ENCODE results near the gene TEX38. TPM values are rescaled to one million over a fixed set of nuclear protein-coding genes. Genes with fewer than 3 reads are reported as not detected.
"Not testable (repeated sequence)": the region's sequence is repeated elsewhere in the genome, so short reads cannot be mapped to it uniquely, and the experiment has no call there.

Gene TEX38
- total RNA-seq, 5 donors from 2014 or later (not counting 1 experiment from before 2014, with no cell fraction given): not detected

GRCh38 chr1:46692811-46693770, 21.4 kb downstream of the TEX38 start:
- DNase-seq: no peak
- H3K4me3 ChIP-seq (ENCODE audit: control insufficient read depth in 1 of 2, extremely low read depth in 1 of 2, low read length in 1 of 2): no peak overlapping the region
- H3K4me1 ChIP-seq (ENCODE audit: control insufficient read depth in 1 of 2, extremely low read depth in 1 of 2, insufficient read depth in 2 of 2, low read length in 2 of 2): no peaks in the 10 kb centered on the region
- H3K27ac ChIP-seq (ENCODE audit: low read length): no peak overlapping the region
- WGBS (ENCODE audit: insufficient coverage): no CpG with 5 or more reads among the region's 3 CpGs
- H3K9me3 ChIP-seq: no peaks in the 10 kb centered on the region
- H3K27ac Mint-ChIP-seq: peak overlapping the region in 1 of 2 donors; percentile 19
- no peaks in the 10 kb centered on the region for H3K9me3 Mint-ChIP-seq
- ChIA-PET POLR2A (interaction anchor here in 1 of 2 donors (0.7 kb wide), 2 partner anchors 40 to 877 kb away, joined by 3 read pairs; no protein-coding TSS in a partner anchor), CTCF (interaction anchor here in 1 of 2 donors (0.6 kb wide), 1 partner anchor 1083 kb away, joined by 3 read pairs; no protein-coding TSS in a partner anchor)
- H3K27me3 Mint-ChIP-seq: no peaks in the 10 kb centered on the region
- H3K36me3 Mint-ChIP-seq: peaks cover 62% of the 10 kb centered on the region
- H3K27me3 ChIP-seq (replicated peaks in 1 of 2; ENCODE audit: control insufficient read depth in 2 of 2, extremely low read depth in 1 of 2, insufficient read depth in 2 of 2, low read length in 1 of 2): no peaks in the 10 kb centered on the region
- no peak for ATAC-seq (replicated peaks in 1 of 4)
- H3K4me1 Mint-ChIP-seq: peaks cover 9 to 10% (median 10%) of the 10 kb centered on the region in 3 donors
- no peak overlapping the region for H3K4me3 Mint-ChIP-seq
- H3K36me3 ChIP-seq (ENCODE audit: control insufficient read depth in 2 of 2, extremely low read depth in 1 of 2, insufficient read depth in 1 of 2, low read length in 1 of 2): peaks cover 13 to 82% of the 10 kb centered on the region in 2 donors

GRCh38 chr1:46694676-46695075, 23.0 kb downstream of the TEX38 start:
- Mint-ChIP-seq H3K36me3 (peaks cover 55% of the 10 kb centered on the region), H3K4me1 (peaks cover 18 to 21% (median 18%) of the 10 kb centered on the region in 3 donors)
- H3K4me1 ChIP-seq (ENCODE audit: control insufficient read depth in 1 of 2, extremely low read depth in 1 of 2, insufficient read depth in 2 of 2, low read length in 2 of 2); H3K9me3 ChIP-seq; H3K9me3 Mint-ChIP-seq; ATAC-seq (replicated peaks in 1 of 4); H3K27ac ChIP-seq (ENCODE audit: low read length); H3K4me3 Mint-ChIP-seq; H3K27me3 Mint-ChIP-seq; H3K4me3 ChIP-seq (ENCODE audit: control insufficient read depth in 1 of 2, extremely low read depth in 1 of 2, low read length in 1 of 2); H3K27ac Mint-ChIP-seq; CTCF ChIA-PET; POLR2A ChIA-PET; DNase-seq; H3K27me3 ChIP-seq (replicated peaks in 1 of 2; ENCODE audit: control insufficient read depth in 2 of 2, extremely low read depth in 1 of 2, insufficient read depth in 2 of 2, low read length in 1 of 2): not testable (repeated sequence)
- H3K36me3 ChIP-seq (ENCODE audit: control insufficient read depth in 2 of 2, extremely low read depth in 1 of 2, insufficient read depth in 1 of 2, low read length in 1 of 2): peaks cover 13 to 81% of the 10 kb centered on the region in 2 donors
- WGBS (ENCODE audit: insufficient coverage): no CpG with 5 or more reads among the region's 4 CpGs

- Mint-ChIP-seq H3K4me3 (no peak overlapping the region), H3K9me3 (no peaks in the 10 kb centered on the region), H3K27ac (peak overlapping the region in 1 of 2 donors; percentile 66), H3K27me3 (no peaks in the 10 kb centered on the region), H3K4me1 (peaks cover 35 to 39% (median 37%) of the 10 kb centered on the region in 3 donors), H3K36me3 (peaks cover 54% of the 10 kb centered on the region)
- no peak overlapping the region for H3K4me3 ChIP-seq (ENCODE audit: control insufficient read depth in 1 of 2, extremely low read depth in 1 of 2, low read length in 1 of 2)
- no peak overlapping the region for H3K27ac ChIP-seq (ENCODE audit: low read length)
- H3K36me3 ChIP-seq (ENCODE audit: control insufficient read depth in 2 of 2, extremely low read depth in 1 of 2, insufficient read depth in 1 of 2, low read length in 1 of 2): peaks cover 10 to 59% of the 10 kb centered on the region in 2 donors
- ChIA-PET CTCF (no interaction called here), POLR2A (no interaction called here)
- no peaks in the 10 kb centered on the region for H3K27me3 ChIP-seq (replicated peaks in 1 of 2; ENCODE audit: control insufficient read depth in 2 of 2, extremely low read depth in 1 of 2, insufficient read depth in 2 of 2, low read length in 1 of 2)
- 100% methylated on average over 1 of the region's 2 CpGs for WGBS (ENCODE audit: insufficient coverage)
- H3K4me1 ChIP-seq (ENCODE audit: control insufficient read depth in 1 of 2, extremely low read depth in 1 of 2, insufficient read depth in 2 of 2, low read length in 2 of 2): peaks cover 0 to 2% of the 10 kb centered on the region in 2 experiments
- DNase-seq (no peak), ATAC-seq (replicated peaks in 1 of 4) (no peak)
- no peaks in the 10 kb centered on the region for H3K9me3 ChIP-seq
Measured at GRCh38 chr1:46697053-46697452, 25.4 kb downstream of the TEX38 start.

- peak overlapping the region in 1 of 2 donors; percentile 58 for H3K27ac Mint-ChIP-seq
- CTCF ChIA-PET: no interaction called here
- no peak overlapping the region for H3K27ac ChIP-seq (ENCODE audit: low read length)
- 20% methylated on average over 1 of the region's 3 CpGs for WGBS (ENCODE audit: insufficient coverage)
- DNase-seq (no peak), ATAC-seq (replicated peaks in 1 of 4) (no peak)
- no peaks in the 10 kb centered on the region for H3K9me3 ChIP-seq
- H3K9me3 Mint-ChIP-seq: no peaks in the 10 kb centered on the region
- H3K36me3 ChIP-seq (ENCODE audit: control insufficient read depth in 2 of 2, extremely low read depth in 1 of 2, insufficient read depth in 1 of 2, low read length in 1 of 2): peaks cover 10 to 58% of the 10 kb centered on the region in 2 donors
- H3K4me1 Mint-ChIP-seq: peaks cover 53 to 56% (median 54%) of the 10 kb centered on the region in 3 donors
- H3K27me3 Mint-ChIP-seq: no peaks in the 10 kb centered on the region
- no peak overlapping the region for H3K4me3 ChIP-seq (ENCODE audit: control insufficient read depth in 1 of 2, extremely low read depth in 1 of 2, low read length in 1 of 2)
- POLR2A ChIA-PET: no interaction called here
- H3K4me1 ChIP-seq (ENCODE audit: control insufficient read depth in 1 of 2, extremely low read depth in 1 of 2, insufficient read depth in 2 of 2, low read length in 2 of 2): peaks cover 0 to 2% of the 10 kb centered on the region in 2 experiments
- no peak overlapping the region for H3K4me3 Mint-ChIP-seq
- no peaks in the 10 kb centered on the region for H3K27me3 ChIP-seq (replicated peaks in 1 of 2; ENCODE audit: control insufficient read depth in 2 of 2, extremely low read depth in 1 of 2, insufficient read depth in 2 of 2, low read length in 1 of 2)
- peaks cover 61% of the 10 kb centered on the region for H3K36me3 Mint-ChIP-seq
Measured at GRCh38 chr1:46699666-46700065, 28.0 kb downstream of the TEX38 start.

GRCh38 chr1:46703927-46704641, 32.4 kb downstream of the TEX38 start:
- Histone ChIP-seq H3K36me3 (ENCODE audit: control insufficient read depth in 2 of 2, extremely low read depth in 1 of 2, insufficient read depth in 1 of 2, low read length in 1 of 2) (peaks cover 6 to 53% of the 10 kb centered on the region in 2 donors), H3K4me1 (ENCODE audit: control insufficient read depth in 1 of 2, extremely low read depth in 1 of 2, insufficient read depth in 2 of 2, low read length in 2 of 2) (peaks cover 0 to 2% of the 10 kb centered on the region in 2 experiments), H3K4me3 (ENCODE audit: control insufficient read depth in 1 of 2, extremely low read depth in 1 of 2, low read length in 1 of 2) (no peak overlapping the region), H3K9me3 (no peaks in the 10 kb centered on the region), H3K27me3 (replicated peaks in 1 of 2; ENCODE audit: control insufficient read depth in 2 of 2, extremely low read depth in 1 of 2, insufficient read depth in 2 of 2, low read length in 1 of 2) (no peaks in the 10 kb centered on the region), H3K27ac (ENCODE audit: low read length) (no peak overlapping the region)
- peaks cover 41 to 52% (median 51%) of the 10 kb centered on the region in 3 donors for H3K4me1 Mint-ChIP-seq
- H3K4me3 Mint-ChIP-seq: no peak overlapping the region
- ATAC-seq (replicated peaks in 1 of 4): no peak
- no CpG with 5 or more reads among the region's 3 CpGs for WGBS (ENCODE audit: insufficient coverage)
- H3K27me3 Mint-ChIP-seq: no peaks in the 10 kb centered on the region
- no peaks in the 10 kb centered on the region for H3K9me3 Mint-ChIP-seq
- CTCF ChIA-PET: interaction anchor here in 1 of 2 donors (0.6 kb wide), 1 partner anchor 239 kb away, joined by 3 read pairs; no protein-coding TSS in a partner anchor
- POLR2A ChIA-PET: interaction anchor here in 1 of 2 donors (0.9 kb wide), 1 partner anchor 15 kb away, joined by 3 read pairs; the partner anchor contains the start of gene EFCAB14
- H3K36me3 Mint-ChIP-seq: peaks cover 54% of the 10 kb centered on the region
- peak overlapping the region in 1 of 2 donors; percentile 11 for H3K27ac Mint-ChIP-seq
- DNase-seq: no peak

GRCh38 chr1:46705408-46705807, 33.8 kb downstream of the TEX38 start:
- 94% methylated on average over 3 of the region's 9 CpGs for WGBS (ENCODE audit: insufficient coverage)
- H3K27me3 ChIP-seq (replicated peaks in 1 of 2; ENCODE audit: control insufficient read depth in 2 of 2, extremely low read depth in 1 of 2, insufficient read depth in 2 of 2, low read length in 1 of 2): no peaks in the 10 kb centered on the region
- ATAC-seq (replicated peaks in 1 of 4): no peak
- no peaks in the 10 kb centered on the region for H3K4me1 ChIP-seq (ENCODE audit: control insufficient read depth in 1 of 2, extremely low read depth in 1 of 2, insufficient read depth in 2 of 2, low read length in 2 of 2)
- peaks cover 5 to 55% of the 10 kb centered on the region in 2 donors for H3K36me3 ChIP-seq (ENCODE audit: control insufficient read depth in 2 of 2, extremely low read depth in 1 of 2, insufficient read depth in 1 of 2, low read length in 1 of 2)
- no peak for DNase-seq
- Mint-ChIP-seq H3K4me1 (peaks cover 42 to 49% (median 43%) of the 10 kb centered on the region in 3 donors), H3K36me3 (peaks cover 57% of the 10 kb centered on the region), H3K27me3 (no peaks in the 10 kb centered on the region), H3K4me3 (no peak overlapping the region), H3K9me3 (no peaks in the 10 kb centered on the region), H3K27ac (no peak overlapping the region)
- H3K27ac ChIP-seq (ENCODE audit: low read length): no peak overlapping the region
- H3K4me3 ChIP-seq (ENCODE audit: control insufficient read depth in 1 of 2, extremely low read depth in 1 of 2, low read length in 1 of 2): no peak overlapping the region
- ChIA-PET POLR2A (no interaction called here), CTCF (no interaction called here)
- H3K9me3 ChIP-seq: no peaks in the 10 kb centered on the region
